ENCODE measurements around the gene DPH6. TPM values are rescaled to one million over a fixed set of nuclear protein-coding genes. Genes with fewer than 3 reads are reported as not detected.

Gene DPH6
- total RNA-seq, 1 donor from 2014 or later, result 18.4 TPM

DNA sequence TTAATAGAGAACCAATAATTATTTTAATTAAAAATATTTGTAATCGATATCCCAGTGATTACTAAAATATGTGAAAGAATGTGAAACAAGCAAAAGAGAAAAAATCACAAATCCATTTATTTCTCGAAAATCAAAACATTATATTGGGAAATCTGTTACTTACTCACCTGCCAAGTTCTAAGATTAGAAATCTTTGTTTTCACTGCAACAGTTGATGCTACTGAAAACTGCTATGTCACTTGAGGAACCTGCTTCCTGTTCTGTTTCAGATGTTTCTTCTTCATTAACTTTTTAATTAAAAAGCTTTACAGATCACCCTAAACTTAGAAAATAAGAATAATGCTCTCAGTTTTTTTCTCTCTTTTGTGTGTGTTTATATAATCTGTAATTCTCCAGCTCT, 13.7 kb upstream of the DPH6 start:
- Histone ChIP-seq H3K27me3 (ENCODE audit: control insufficient read depth, insufficient read depth, low read length) (no peaks in the 10 kb centered on the region), H3K36me3 (ENCODE audit: control insufficient read depth, insufficient read depth, low read length) (no peaks in the 10 kb centered on the region), H3K4me3 (ENCODE audit: low read depth, low read length) (no peak overlapping the region)
- DNase-seq (ENCODE audit: low read depth), result no peak
- no peak for FAIRE-seq
- TF ChIP-seq, protein P1, sequence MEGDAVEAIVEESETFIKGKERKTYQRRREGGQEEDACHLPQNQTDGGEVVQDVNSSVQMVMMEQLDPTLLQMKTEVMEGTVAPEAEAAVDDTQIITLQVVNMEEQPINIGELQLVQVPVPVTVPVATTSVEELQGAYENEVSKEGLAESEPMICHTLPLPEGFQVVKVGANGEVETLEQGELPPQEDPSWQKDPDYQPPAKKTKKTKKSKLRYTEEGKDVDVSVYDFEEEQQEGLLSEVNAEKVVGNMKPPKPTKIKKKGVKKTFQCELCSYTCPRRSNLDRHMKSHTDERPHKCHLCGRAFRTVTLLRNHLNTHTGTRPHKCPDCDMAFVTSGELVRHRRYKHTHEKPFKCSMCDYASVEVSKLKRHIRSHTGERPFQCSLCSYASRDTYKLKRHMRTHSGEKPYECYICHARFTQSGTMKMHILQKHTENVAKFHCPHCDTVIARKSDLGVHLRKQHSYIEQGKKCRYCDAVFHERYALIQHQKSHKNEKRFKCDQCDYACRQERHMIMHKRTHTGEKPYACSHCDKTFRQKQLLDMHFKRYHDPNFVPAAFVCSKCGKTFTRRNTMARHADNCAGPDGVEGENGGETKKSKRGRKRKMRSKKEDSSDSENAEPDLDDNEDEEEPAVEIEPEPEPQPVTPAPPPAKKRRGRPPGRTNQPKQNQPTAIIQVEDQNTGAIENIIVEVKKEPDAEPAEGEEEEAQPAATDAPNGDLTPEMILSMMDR (IDR thresholded peaks at IDR 0.05; ENCODE audit: insufficient read depth, low read length, severe bottlenecking), result no peak

DNA sequence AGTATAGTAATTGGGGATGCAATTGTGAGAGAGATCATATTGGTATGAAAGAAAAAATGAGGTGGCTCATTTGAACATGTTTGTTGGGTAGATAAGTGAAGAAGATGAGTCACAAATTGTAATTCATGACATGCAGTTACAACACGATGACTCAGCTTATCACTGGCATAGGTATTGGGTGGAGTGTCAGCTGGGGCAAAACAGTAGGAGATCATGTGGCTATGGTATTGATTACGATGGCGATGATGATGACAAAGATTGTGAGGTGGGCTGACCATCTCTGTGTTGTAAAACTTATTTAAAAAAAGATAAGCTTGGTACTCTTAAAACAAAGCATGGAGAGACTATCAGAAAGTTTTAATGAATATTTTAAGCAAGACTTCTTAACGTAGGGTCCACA, 11.6 kb upstream of the DPH6 start:
- H3K36me3 ChIP-seq (ENCODE audit: control insufficient read depth, insufficient read depth, low read length), result no peaks in the 10 kb centered on the region
- TF ChIP-seq, protein P1 (IDR thresholded peaks at IDR 0.05; ENCODE audit: insufficient read depth, low read length, severe bottlenecking), result no peak
- H3K4me3 ChIP-seq (ENCODE audit: low read depth, low read length), result no peak overlapping the region
- DNase-seq (ENCODE audit: low read depth) (peak; percentile 95), FAIRE-seq (peak; percentile 73)
- no peaks in the 10 kb centered on the region for H3K27me3 ChIP-seq (ENCODE audit: control insufficient read depth, insufficient read depth, low read length)

DNA sequence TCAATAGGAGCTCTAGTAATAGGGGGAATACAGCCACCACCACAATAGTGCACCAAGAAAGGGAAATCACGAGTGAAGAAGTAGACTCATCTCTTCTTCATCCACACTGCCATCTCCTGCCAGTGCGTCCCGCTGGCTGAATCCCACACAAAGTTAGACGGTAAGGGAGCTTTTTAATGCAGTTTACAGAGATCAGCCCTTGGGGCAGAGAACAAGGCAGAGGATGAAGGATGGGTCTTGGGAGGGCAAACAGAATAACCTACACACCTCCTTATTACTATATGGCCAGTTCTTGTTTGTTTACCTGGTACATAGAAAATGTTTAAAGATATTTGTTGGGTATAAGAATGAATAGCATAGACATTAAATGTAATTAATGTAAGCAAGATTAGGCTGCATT, 11.0 kb upstream of the DPH6 start:
- DNase-seq (ENCODE audit: low read depth), result no peak
- H3K27me3 ChIP-seq (ENCODE audit: control insufficient read depth, insufficient read depth, low read length), result no peaks in the 10 kb centered on the region
- no peak for FAIRE-seq
- no peak overlapping the region for H3K4me3 ChIP-seq (ENCODE audit: low read depth, low read length)
- no peaks in the 10 kb centered on the region for H3K36me3 ChIP-seq (ENCODE audit: control insufficient read depth, insufficient read depth, low read length)
- TF ChIP-seq, protein P1 (IDR thresholded peaks at IDR 0.05; ENCODE audit: insufficient read depth, low read length, severe bottlenecking), result no peak

DNA sequence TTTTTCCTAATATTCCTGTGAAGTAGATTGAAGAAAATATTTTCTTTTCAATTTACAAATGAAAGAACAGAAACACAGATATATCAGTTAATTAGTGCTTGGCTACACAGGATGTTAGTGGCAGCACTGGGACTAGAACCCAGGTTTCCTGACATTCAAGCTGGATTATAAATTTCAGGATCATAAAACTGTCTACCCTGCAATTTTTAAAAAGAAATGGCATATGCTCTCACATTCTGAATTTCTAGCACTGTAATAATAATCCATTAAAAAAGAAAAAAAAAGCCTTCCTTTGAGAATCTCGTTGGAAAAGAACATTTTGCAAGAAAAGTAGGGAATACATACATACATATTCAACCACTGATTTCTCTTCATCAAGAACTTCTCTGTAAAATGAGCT, 9.3 kb upstream of the DPH6 start:
- H3K4me3 ChIP-seq (ENCODE audit: low read depth, low read length), result no peak overlapping the region
- no peaks in the 10 kb centered on the region for H3K27me3 ChIP-seq (ENCODE audit: control insufficient read depth, insufficient read depth, low read length)
- FAIRE-seq, result no peak
- DNase-seq (ENCODE audit: low read depth), result no peak
- H3K36me3 ChIP-seq (ENCODE audit: control insufficient read depth, insufficient read depth, low read length), result no peaks in the 10 kb centered on the region
- TF ChIP-seq, protein P1 (IDR thresholded peaks at IDR 0.05; ENCODE audit: insufficient read depth, low read length, severe bottlenecking), result no peak

DNA sequence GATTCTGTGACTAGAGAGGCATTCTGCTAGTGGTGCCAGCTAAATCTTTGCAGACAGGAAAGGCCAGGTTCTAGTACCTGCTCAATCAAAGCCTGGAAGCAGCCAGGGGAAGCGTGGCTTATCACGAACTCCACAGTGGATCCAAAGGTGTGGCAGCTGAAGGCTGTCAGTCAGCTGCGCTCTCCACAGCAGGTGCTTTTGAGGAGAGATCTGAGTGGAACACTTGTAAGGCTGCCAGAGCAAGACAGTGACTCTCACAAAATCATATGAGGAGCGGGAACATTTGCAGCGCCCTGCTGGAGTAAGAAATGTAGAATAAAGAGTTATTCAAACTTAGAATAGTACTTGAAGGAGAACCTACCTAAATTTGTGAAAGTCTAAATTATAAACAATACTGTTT, 5.0 kb upstream of the DPH6 start:
- Histone ChIP-seq H3K4me3 (ENCODE audit: low read depth, low read length) (no peak overlapping the region), H3K27me3 (ENCODE audit: control insufficient read depth, insufficient read depth, low read length) (no peaks in the 10 kb centered on the region), H3K36me3 (ENCODE audit: control insufficient read depth, insufficient read depth, low read length) (no peaks in the 10 kb centered on the region)
- FAIRE-seq (no peak), DNase-seq (ENCODE audit: low read depth) (no peak)
- TF ChIP-seq, protein P1 (IDR thresholded peaks at IDR 0.05; ENCODE audit: insufficient read depth, low read length, severe bottlenecking), result no peak

DNA sequence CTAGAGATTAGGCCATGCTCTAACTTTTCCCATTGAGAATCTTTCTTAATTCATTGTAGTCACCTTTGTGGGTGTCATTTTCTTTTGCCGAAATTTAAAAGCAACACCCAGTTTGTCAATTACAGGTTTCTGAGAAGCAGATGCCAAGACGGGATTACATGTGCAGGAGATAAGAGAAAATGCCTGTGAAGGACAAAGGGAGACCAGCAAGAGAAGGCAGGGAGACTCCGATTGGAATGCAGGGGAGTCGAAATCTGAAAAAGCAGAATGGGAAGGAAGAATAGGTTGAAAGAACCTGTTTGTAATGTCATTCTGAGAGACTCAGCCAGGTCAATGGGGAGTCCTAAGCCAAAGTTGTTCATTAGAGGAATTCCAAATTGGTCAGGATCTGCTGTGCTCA, 3.6 kb upstream of the DPH6 start:
- no peak for DNase-seq (ENCODE audit: low read depth)
- Histone ChIP-seq H3K27me3 (ENCODE audit: control insufficient read depth, insufficient read depth, low read length) (no peaks in the 10 kb centered on the region), H3K36me3 (ENCODE audit: control insufficient read depth, insufficient read depth, low read length) (no peaks in the 10 kb centered on the region), H3K4me3 (ENCODE audit: low read depth, low read length) (no peak overlapping the region)
- no peak for FAIRE-seq
- TF ChIP-seq, protein P1 (IDR thresholded peaks at IDR 0.05; ENCODE audit: insufficient read depth, low read length, severe bottlenecking), result no peak
